HG03159 (cell line): ENCODE data around the gene MGMT.

ENCODE experiments used
- ATAC-seq: cut with Tn5 transposase; IDR thresholded peaks from one replicate; pipeline ENCODE4 v1.9.1; 2021; ENCODE audit warnings: mild to moderate bottlenecking, moderate library complexity; ENCODE audit not compliant: unreplicated experiment

Gene MGMT

DNA sequence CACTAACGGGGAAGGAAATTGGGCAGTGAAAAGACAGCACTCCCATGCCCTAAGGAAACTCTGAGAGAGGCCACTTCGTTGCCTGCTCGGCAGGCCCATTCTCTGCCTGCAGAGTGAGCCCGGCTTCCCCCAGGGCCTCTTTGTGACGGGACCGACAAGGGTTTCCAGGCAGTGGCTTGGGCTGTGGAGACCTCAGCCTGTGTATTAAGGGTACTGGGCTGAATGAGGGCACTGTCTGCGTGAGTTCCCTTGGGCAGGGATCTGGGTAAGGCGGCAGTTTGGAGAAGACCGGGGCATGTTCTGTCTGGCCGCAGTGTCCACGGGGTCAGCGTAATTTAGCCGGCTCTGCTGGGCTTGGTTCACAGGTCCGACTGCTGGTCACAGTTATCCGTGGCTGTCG, 237.2 kb downstream of the MGMT start:
- ATAC-seq = no peak

- ATAC-seq = no peak
These were observed 237.9 kb downstream of the MGMT start for GRCh38 chr10:129704786-129705525.

GRCh38 chr10:129705676-129706075, 238.6 kb downstream of the MGMT start:
- no peak for ATAC-seq

DNA sequence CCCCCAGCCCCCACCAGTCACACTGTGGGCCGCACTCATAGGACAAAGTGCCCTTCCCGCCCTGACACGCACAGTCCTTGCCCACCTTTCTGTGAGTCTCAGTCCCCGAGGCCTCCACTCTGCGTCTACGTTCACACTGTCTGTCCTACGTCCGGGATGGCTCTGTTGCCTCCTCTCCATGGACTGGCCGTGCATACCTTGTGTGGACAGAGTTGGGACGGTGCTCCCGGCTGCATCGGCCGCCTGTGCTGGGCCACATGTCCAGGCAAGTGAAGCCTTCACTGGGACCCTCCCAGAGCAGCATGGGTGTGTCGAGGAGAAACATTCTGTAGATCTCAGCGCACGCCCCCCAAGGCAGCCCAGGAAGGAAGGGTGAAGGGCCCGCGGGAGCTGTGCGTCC, 239.0 kb downstream of the MGMT start:
- ATAC-seq = no peak

DNA sequence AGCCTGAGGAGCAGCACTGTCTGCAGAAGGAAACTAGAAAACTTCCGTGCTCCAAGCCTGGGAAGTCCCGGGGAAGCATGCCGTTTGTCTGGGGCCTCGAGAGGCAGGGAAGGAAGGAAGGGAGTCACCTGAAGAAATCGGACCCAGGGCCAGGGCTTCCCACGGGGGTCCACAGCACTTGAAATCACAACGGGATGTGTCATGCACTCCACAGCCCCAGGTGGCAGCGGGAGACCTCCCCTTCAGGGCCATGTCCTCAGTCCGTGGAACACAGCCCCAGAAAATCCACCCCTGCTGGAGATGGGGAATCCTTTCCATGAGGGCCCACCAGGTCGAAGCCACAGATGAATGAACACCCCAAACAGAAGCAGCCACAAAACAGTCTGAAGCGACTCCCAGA, 239.5 kb downstream of the MGMT start:
- no peak for ATAC-seq

GRCh38 chr10:129707406-129708388, 240.7 kb downstream of the MGMT start:
- no peak for ATAC-seq

GRCh38 chr10:129709101-129709500, 242.1 kb downstream of the MGMT start:
- ATAC-seq = no peak

- no peak for ATAC-seq
These were observed 242.8 kb downstream of the MGMT start for GRCh38 chr10:129709627-129710509.

- ATAC-seq = no peak
These were observed 243.4 kb downstream of the MGMT start for GRCh38 chr10:129710510-129710847.

DNA sequence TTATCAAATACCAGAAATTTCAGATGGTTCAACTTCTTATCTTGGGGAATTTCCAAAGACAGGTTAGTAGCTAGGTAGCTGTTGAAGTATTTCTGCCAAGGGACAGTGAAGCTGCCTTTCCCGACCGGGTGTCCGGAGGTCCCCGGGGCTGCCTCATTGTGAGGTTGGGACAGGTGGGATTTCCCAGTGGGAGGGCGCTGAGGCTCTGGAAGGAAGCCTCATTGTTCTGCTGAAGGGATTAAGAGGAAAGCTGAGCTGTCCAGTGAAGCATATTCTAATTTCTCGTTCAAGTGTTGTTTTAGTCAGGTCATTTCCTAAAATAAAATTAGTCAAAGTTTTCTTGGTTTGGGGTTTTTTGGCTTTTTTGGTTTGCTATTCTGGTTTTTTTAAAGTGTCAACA, 244.2 kb downstream of the MGMT start:
- ATAC-seq = no peak

- no peak for ATAC-seq
These were observed 245.0 kb downstream of the MGMT start for GRCh38 chr10:129712000-129712399.

DNA sequence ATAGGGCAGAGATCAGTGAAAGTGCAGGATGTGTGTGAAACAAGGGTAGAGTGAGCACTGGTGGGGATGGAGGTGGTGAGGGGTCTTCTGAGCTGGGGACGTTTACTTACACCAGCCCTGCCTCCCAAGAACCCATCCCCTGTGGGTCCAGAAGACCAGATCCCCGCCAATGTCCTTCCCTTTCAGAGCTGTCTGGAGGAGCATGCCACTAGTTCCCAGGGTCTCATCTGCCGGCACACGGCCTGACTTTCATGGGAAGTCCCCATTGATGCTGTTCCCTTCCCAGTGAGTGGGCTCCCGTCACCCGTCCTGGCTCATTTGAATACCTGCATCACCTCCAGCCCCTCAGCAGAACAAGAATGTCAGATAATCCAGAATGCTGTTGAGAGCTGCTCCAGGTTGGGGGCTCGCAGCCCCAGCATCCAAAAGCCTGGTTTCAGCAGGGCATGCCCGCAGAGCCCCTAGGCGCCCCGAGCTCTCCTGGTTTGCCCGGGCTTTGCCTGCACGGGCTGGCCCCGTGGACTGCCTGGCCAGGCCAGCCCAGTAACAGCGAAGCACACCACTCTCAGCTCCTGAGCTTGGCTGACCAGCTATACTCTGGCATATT, 246.7 kb downstream of the MGMT start:
- ATAC-seq = no peak

DNA sequence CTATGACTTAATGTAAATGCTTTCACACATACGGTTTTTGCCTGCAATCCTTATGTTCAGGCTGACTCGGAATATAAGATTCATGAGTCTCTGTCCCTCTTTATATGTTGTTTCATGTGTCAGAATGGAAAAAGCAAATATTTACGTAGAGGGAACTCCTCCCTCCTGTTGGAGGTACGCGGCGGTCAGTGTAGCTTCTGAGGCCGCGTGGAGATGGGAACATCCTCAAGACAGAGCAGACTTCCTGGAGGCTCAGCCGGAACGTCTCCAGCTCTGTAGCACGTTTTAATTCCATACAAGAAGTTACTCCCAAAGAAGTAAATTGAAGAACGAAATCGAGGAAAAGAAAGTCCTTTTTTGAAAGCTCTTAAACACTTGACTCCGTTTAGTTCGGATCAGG, 248.8 kb downstream of the MGMT start:
- ATAC-seq = no peak

DNA sequence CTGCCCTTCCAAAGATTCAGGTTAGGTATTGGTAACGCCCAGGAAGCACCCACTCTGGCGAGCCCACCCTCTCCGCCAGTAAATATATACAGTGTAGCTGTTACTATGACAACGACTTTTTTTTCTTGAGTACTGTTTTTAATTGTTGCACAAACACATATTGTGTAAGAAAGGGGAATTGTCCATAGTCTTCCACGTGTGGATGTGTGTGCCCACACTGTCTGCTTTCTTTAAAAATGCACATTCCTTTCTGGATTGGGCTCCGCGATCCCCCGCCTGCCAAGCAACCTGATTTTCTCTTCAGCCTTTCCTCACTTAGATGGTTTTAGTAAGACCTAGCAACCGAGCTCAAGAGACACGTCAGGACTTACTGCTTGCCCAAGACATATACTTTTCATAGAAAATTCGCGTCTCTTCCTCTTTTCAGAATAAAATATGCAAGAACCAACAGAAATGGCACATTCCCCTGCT, 249.2 kb downstream of the MGMT start:
- ATAC-seq = no peak

- no peak for ATAC-seq
These were observed 249.8 kb downstream of the MGMT start for GRCh38 chr10:129716881-129717280.

GRCh38 chr10:129717816-129718547, 250.9 kb downstream of the MGMT start:
- no peak for ATAC-seq

DNA sequence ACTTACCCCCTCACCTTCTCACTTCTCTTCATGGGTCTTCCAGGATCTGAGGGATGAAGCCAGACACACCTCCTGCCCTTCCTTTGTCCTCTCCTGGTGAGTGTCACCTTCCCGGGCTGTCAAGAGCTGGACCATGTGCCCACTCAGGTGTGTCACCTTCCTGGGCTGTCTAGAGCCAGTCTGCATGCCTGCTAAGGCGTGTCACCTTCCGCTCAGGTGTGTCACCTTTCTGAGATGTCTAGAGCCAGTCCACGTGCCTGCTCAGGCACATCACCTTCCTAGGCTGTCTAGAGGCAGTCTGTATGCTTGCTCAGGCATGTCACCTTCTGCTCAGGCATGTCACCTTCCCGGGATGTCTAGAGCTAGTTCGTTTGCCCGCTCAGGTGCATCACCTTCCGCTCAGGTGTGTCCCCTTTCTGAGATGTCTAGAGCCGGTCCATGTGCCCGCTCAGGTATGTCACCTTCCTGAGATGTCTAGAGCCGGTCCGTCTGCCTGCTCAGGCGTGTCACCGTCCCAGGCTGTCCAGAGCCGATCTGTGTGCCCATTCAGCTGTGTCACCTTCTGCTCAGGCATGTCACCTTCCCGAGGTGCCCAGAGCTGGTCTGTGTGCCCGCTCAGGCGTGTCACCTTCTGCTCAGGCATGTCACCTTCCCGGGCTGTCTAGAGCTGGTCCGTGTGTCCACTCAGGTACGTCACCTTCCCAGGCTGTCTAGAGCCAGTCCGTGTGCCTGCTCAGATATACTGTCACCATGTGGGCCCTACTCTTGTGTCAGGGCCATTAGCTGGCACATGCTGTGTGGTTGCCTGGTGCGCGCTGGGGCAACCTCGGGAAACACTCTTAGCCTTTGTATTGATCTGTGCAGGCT, 251.7 kb downstream of the MGMT start:
- no peak for ATAC-seq

DNA sequence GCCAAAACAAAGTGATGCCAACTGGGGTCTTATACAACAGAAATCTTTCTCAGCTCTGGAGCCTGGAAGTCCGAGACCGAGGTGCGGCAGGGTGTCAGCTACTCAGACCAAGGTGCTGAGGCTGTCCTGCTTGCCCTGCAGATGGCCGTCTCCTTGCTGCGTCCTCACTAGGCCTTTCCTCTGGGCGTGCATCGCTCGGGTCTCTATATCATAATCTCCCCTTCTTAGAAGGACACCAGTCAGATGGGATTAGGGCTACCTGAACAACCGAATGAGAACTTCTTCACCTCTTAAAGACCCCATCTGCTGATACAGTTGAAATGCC, 252.3 kb downstream of the MGMT start:
- ATAC-seq = no peak
